HG03460 (cell line): ENCODE measurements around the gene G3BP1.
"Not testable (repeated sequence)": the region's sequence is repeated elsewhere in the genome, so short reads cannot be mapped to it uniquely, and the experiment has no call there.

Experiments
- ATAC-seq: cut with Tn5 transposase; IDR thresholded peaks from one replicate; pipeline ENCODE4 v1.9.1; 2021; ENCODE audit not compliant: unreplicated experiment

Gene G3BP1

GRCh38 chr5:151856861-151857260 lies 85.1 kb downstream of the G3BP1 start:
- no peak for ATAC-seq

GRCh38 chr5:151860867-151861266 lies 89.1 kb downstream of the G3BP1 start:
- ATAC-seq, result not testable (repeated sequence)
